PFSK-1 (cell line): ENCODE measurements around the gene CD28.

ENCODE experiments used
- FOXP2 ChIP-seq: optimal IDR thresholded peaks from 2 replicates; pipeline ENCODE3; 2011; ENCODE audit warnings: borderline replicate concordance, control low read depth, inconsistent platforms; ENCODE audit not compliant: insufficient read depth; ENCODE audit errors: extremely low read length, extremely low read depth
- POLR2AphosphoS5 ChIP-seq: IDR thresholded peaks from 2 replicates; pipeline ENCODE4 v1.6.1; 2012; ENCODE audit warnings: low read depth, mild to moderate bottlenecking, control low read depth, low read length, moderate library complexity
- SIN3A ChIP-seq: IDR thresholded peaks from 2 replicates; pipeline ENCODE4 v1.6.1; 2012; ENCODE audit warnings: mild to moderate bottlenecking, low read length, moderate library complexity, borderline replicate concordance; ENCODE audit not compliant: insufficient read depth
- TAF1 ChIP-seq: IDR thresholded peaks from 2 replicates; pipeline ENCODE4 v1.6.1; 2012; ENCODE audit warnings: low read length, control low read depth, borderline replicate concordance; ENCODE audit not compliant: insufficient read depth
- TF ChIP-seq, protein P1 (sequence below), 2 experiments: IDR thresholded peaks; 2 replicates each; pipeline versions ENCODE4 v1.6.1 to v1.8.0; 2011 to 2012; ENCODE audit warnings: low read depth in 2 of 2, low read length in 2 of 2, control low read depth in 1 of 2, inconsistent platforms in 1 of 2, mild to moderate bottlenecking in 1 of 2, moderate library complexity in 1 of 2; ENCODE audit not compliant: insufficient read depth in 1 of 2

DNA sequence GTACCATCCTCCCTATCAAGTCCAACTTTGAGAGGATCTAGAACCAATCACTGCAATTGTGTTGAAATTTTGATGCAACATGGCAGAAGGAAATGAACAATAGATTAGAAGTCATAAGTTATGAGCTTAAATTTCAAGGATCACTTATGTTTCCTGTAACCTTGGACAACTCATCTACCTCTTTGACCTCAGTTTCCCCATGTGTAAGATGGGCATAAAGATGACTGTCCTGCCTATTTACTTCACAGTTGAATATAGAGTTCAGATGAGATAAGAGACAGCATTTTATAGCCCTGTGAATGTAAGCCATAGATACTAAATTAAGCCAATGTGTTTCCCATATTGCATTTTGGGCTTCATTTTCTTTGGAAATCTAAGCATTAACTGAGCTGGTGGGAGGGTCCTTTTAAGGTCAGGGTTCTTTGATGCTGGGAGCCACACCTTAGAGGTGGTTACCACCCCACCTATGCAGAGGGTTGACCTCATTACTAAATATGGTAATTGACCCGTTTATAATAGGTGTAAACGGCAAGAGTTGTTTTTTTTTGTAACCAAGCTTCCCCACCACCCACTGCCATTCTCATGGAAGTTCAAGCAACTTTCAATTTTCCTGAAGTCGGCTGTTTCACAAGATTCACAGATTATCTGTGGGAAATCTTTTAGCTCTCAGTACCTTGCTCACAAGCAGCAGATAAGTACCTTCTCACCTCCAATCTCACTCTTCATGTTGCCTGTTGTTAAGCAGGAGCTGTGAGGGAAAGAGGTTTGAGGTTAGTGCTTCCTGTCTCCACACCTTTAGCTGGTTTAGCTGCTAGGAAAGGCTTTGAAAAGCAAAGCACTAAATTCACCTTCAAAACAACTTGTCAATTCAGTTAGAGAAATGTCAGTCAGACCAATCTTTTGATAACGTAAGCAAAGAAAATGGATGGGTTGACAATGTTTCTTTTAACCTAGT lies 13.3 kb downstream of the CD28 start:
- TF ChIP-seq POLR2AphosphoS5 (no peak), SIN3A (no peak), TAF1 (no peak), FOXP2 (no peak)
- TF ChIP-seq, protein P1, sequence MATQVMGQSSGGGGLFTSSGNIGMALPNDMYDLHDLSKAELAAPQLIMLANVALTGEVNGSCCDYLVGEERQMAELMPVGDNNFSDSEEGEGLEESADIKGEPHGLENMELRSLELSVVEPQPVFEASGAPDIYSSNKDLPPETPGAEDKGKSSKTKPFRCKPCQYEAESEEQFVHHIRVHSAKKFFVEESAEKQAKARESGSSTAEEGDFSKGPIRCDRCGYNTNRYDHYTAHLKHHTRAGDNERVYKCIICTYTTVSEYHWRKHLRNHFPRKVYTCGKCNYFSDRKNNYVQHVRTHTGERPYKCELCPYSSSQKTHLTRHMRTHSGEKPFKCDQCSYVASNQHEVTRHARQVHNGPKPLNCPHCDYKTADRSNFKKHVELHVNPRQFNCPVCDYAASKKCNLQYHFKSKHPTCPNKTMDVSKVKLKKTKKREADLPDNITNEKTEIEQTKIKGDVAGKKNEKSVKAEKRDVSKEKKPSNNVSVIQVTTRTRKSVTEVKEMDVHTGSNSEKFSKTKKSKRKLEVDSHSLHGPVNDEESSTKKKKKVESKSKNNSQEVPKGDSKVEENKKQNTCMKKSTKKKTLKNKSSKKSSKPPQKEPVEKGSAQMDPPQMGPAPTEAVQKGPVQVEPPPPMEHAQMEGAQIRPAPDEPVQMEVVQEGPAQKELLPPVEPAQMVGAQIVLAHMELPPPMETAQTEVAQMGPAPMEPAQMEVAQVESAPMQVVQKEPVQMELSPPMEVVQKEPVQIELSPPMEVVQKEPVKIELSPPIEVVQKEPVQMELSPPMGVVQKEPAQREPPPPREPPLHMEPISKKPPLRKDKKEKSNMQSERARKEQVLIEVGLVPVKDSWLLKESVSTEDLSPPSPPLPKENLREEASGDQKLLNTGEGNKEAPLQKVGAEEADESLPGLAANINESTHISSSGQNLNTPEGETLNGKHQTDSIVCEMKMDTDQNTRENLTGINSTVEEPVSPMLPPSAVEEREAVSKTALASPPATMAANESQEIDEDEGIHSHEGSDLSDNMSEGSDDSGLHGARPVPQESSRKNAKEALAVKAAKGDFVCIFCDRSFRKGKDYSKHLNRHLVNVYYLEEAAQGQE (IDR thresholded peaks at IDR 0.05; ENCODE audit: insufficient read depth in 1 of 2, low read depth in 2 of 2, low read length in 2 of 2), result no peak
